HepG2 (cell line): ENCODE results near the gene DAGLB. TPM values are rescaled to one million over a fixed set of nuclear protein-coding genes. Genes with fewer than 3 reads are reported as not detected.
"Not testable (repeated sequence)": the region's sequence is repeated elsewhere in the genome, so short reads cannot be mapped to it uniquely, and the experiment has no call there.

Experiments used
- ATAC-seq: fragments of 200-7000 bp; cut with Tn5 transposase; 3 replicates; pipeline ENCODE4 v1.9.1; 2020; ENCODE audit warnings: mild to moderate bottlenecking, moderate library complexity
- BruUV-seq: library from RNA; stranded (reverse); fragments of 400-500 nt; replicated peaks from 2 replicates; lab custom pipeline; 2021; lab: Mats Ljungman, UMichigan
- CTCF ChIA-PET: fragments of 300-600 bp; formaldehyde crosslinking; extraction: SDS; loops from one replicate; lab custom pipeline; 2021; ENCODE audit warnings: low total read pairs, inconsistent platforms, low intra/inter-chr PET ratio; lab: Yijun Ruan, JAX
- POLR2A ChIA-PET: fragments of 350-600 bp; sonication (Branson Sonifier 250); formaldehyde crosslinking; loops from one replicate; lab custom pipeline; 2020; ENCODE audit warnings: antibody characterized with exemption, inconsistent platforms; lab: Yijun Ruan, JAX
- DNase-seq: peaks from one replicate; pipeline ENCODE4 v3.0.0-alpha.2; 2015; ENCODE audit warnings: low spot score
- FAIRE-seq: peaks from 3 replicates; lab custom pipeline; 2011; peaks lifted over from hg19 to GRCh38; lab: Jason Lieb, UNC
- H2AFZ ChIP-seq: one replicate; pipeline ENCODE4 v1.6.1; 2011; ENCODE audit warnings: low read length, inconsistent platforms
- H3K27ac ChIP-seq: fragments of 300-600 bp; 3 replicates; pipeline ENCODE4 v1.8.0; 2011; ENCODE audit warnings: mixed run types, mild to moderate bottlenecking, mixed read lengths, low read length, inconsistent platforms; ENCODE audit not compliant: insufficient read depth; ENCODE audit errors: extremely low read length
- H3K27me3 ChIP-seq, 2 experiments: fragments of 200-600 bp in 1 of 2; 2 replicates in 1 of 2; 3 replicates in 1 of 2; pipeline versions ENCODE4 v1.6.0 to v1.8.0; 2011; ENCODE audit warnings: low read length in 2 of 2, mild to moderate bottlenecking in 2 of 2, moderate library complexity in 2 of 2, inconsistent platforms in 1 of 2; ENCODE audit not compliant: insufficient read depth in 2 of 2, control insufficient read depth in 1 of 2
- H3K36me3 ChIP-seq, 2 experiments: fragments of 200-600 bp in 1 of 2; replicated peaks in 1 of 2; 2 replicates in 1 of 2; 3 replicates in 1 of 2; pipeline versions ENCODE4 v1.5.1 to v1.8.0; 2011; ENCODE audit warnings: low read length in 2 of 2, inconsistent platforms in 1 of 2; ENCODE audit not compliant: insufficient read depth in 2 of 2, control insufficient read depth in 1 of 2
- H3K4me1 ChIP-seq: 2 replicates; pipeline ENCODE4 v1.5.1; 2012; ENCODE audit warnings: low read length, inconsistent platforms; ENCODE audit not compliant: insufficient read depth
- H3K4me2 ChIP-seq: 2 replicates; pipeline ENCODE4 v1.6.0; 2011; ENCODE audit warnings: low read depth, low read length, inconsistent platforms
- H3K4me3 ChIP-seq, 3 experiments: fragments of 200-600 bp in 1 of 3; sonication (generic), shearing (Covaris generic) in 1 of 3; replicated peaks in 1 of 3; 2 replicates each; pipeline ENCODE4 v1.5.1; 2011 to 2016; ENCODE audit warnings: low read length in 3 of 3, inconsistent platforms in 2 of 3, low read depth in 2 of 3, mild to moderate bottlenecking in 2 of 3, control low read depth in 1 of 3, mixed read lengths in 1 of 3; ENCODE audit not compliant: insufficient read depth in 1 of 3
- H3K79me2 ChIP-seq: one replicate; pipeline ENCODE4 v1.6.1; 2011; ENCODE audit warnings: low read length, inconsistent platforms; ENCODE audit not compliant: insufficient read depth
- H3K9ac ChIP-seq: 2 replicates; pipeline ENCODE4 v1.6.0; 2011; ENCODE audit warnings: mild to moderate bottlenecking, low read depth, low read length, inconsistent platforms; ENCODE audit not compliant: insufficient read depth
- H3K9me3 ChIP-seq: 2 replicates; pipeline ENCODE4 v1.5.1; 2012; ENCODE audit warnings: mild to moderate bottlenecking, low read length
- H4K20me1 ChIP-seq: 2 replicates; pipeline ENCODE4 v1.6.0; 2011; ENCODE audit warnings: inconsistent platforms, mild to moderate bottlenecking, low read length, moderate library complexity; ENCODE audit not compliant: insufficient read depth
- FOSL2 ChIP-seq: sonication (generic); formaldehyde crosslinking; IDR thresholded peaks from 2 replicates; pipeline ENCODE4 v1.4.0; 2020; ENCODE audit warnings: missing genetic modification reagents
- HNF4A ChIP-seq: sonication (generic); formaldehyde crosslinking; IDR thresholded peaks from 2 replicates; pipeline ENCODE4 v1.4.0; 2020; ENCODE audit warnings: missing genetic modification reagents
- HOXA3 ChIP-seq: sonication (generic); formaldehyde crosslinking; IDR thresholded peaks from 2 replicates; pipeline ENCODE4 v1.5.0; 2020; ENCODE audit warnings: missing genetic modification reagents
- MED1 ChIP-seq: sonication (generic); formaldehyde crosslinking; IDR thresholded peaks from 2 replicates; pipeline ENCODE4 v1.4.0; 2020; ENCODE audit warnings: missing genetic modification reagents
- MLX ChIP-seq: IDR thresholded peaks from 2 replicates; pipeline ENCODE4 v1.6.1; 2016
- MLXIP ChIP-seq: sonication (generic); formaldehyde crosslinking; IDR thresholded peaks from 2 replicates; pipeline ENCODE4 v1.9.0; 2021; ENCODE audit warnings: missing genetic modification reagents, borderline replicate concordance
- SAP130 ChIP-seq: IDR thresholded peaks from 2 replicates; pipeline ENCODE4 v1.6.1; 2016; ENCODE audit warnings: low read depth
- ZNF121 ChIP-seq: sonication (generic); formaldehyde crosslinking; IDR thresholded peaks from 2 replicates; pipeline ENCODE4 v1.5.0; 2020; ENCODE audit warnings: mild to moderate bottlenecking, missing genetic modification reagents
- ZNF770 ChIP-seq: sonication (generic); formaldehyde crosslinking; IDR thresholded peaks from 2 replicates; pipeline ENCODE4 v1.5.0; 2020; ENCODE audit warnings: mild to moderate bottlenecking, missing genetic modification reagents
- ZNF773 ChIP-seq: sonication (generic); formaldehyde crosslinking; IDR thresholded peaks from 2 replicates; pipeline ENCODE4 v1.4.0; 2020; ENCODE audit warnings: missing genetic modification reagents, borderline replicate concordance
- WGBS: methylation state at CpG from one replicate; pipeline ENCODE4 v1.1.6; 2017; ENCODE audit warnings: low lambda C conversion rate; 5-methylcytosine and 5-hydroxymethylcytosine counted together
- in situ Hi-C: cut with HindIII; loops from 2 replicates; pipeline ENCODE4 v1.10.0; 2017; ENCODE audit warnings: low pct_unique_long_range_greater_than_20kb; ENCODE audit not compliant: extremely low pct_ligation_motif_present
- intact Hi-C: fragments of 100-400 bp; cut with micrococcal nuclease; formaldehyde crosslinking; loops from one replicate; pipeline ENCODE4 v1.10.0; 2022; ENCODE audit not compliant: unreplicated experiment
- polyA plus RNA-seq, 8 experiments: library from polyadenylated mRNA; depleted of rRNA in 3 of 8; stranded (reverse) in 7 of 8; unstranded in 1 of 8; fragments of >200 nt; fragmentation: Illumina TruSeq in 4 of 8; extraction: Trizol in 4 of 8; gene quantifications; 2 replicates each; pipeline versions ENCODE4 v1.2.1 to v1.2.3, GENCODE V29; 2011 to 2016; ENCODE audit warnings: low read depth in 4 of 8, missing spikeins in 1 of 8, mixed read lengths in 1 of 8; ENCODE audit not compliant: insufficient read depth in 1 of 8
- total RNA-seq, 5 experiments: library from RNA; depleted of rRNA; stranded (reverse); fragments of >200 nt; fragmentation: Illumina TruSeq; extraction: Trizol; gene quantifications; 2 replicates each; pipeline ENCODE4 v1.2.3, GENCODE V29; 2016; ENCODE audit warnings: low read depth in 1 of 5
- TF ChIP-seq, protein P1 (sequence below): sonication (generic); formaldehyde crosslinking; IDR thresholded peaks from 2 replicates; pipeline ENCODE4 v1.4.0; 2020; ENCODE audit warnings: missing genetic modification reagents, mild to moderate bottlenecking, borderline replicate concordance

The DAGLB gene
- total and polyA plus RNA-seq, 2 of the 13 experiments (the other 11 are each of a cell fraction or from before 2014, with no cell fraction given): 7.9 to 9.8 TPM

- TF ChIP-seq MLXIP (CRISPR knock-in tag) (no peak), ZNF773 (no peak), MLX (no peak)
Observed at GRCh38 chr7:6401536-6401935, 46.2 kb downstream of the DAGLB start (continued).

- H3K4me3 ChIP-seq, H3K9ac ChIP-seq, in situ Hi-C loops, H2AFZ ChIP-seq, H3K4me2 ChIP-seq, H3K27me3 ChIP-seq, CTCF ChIA-PET, intact Hi-C loops, H3K9me3 ChIP-seq, BruUV-seq: not testable (repeated sequence)
- Histone ChIP-seq H4K20me1 (peaks cover 42% of the 10 kb centered on the region), H3K36me3 (peaks cover 16 to 58% of the 10 kb centered on the region in 2 experiments), H3K4me1 (peaks cover 33% of the 10 kb centered on the region), H3K27ac (peak overlapping the region; percentile 38), H3K79me2 (peaks cover 38% of the 10 kb centered on the region)
- ATAC-seq (peak; percentile 75), DNase-seq (peak; percentile 61), FAIRE-seq (peak; percentile 71)
- POLR2A ChIA-PET: interaction anchor here (1.0 kb wide), 1 partner anchor 15 kb away, joined by 3 read pairs; no protein-coding TSS in a partner anchor
- 85% methylated on average over 19 of the region's 19 CpGs for WGBS
- TF ChIP-seq HOXA3 (CRISPR knock-in tag) (peak; percentile 20; the same call in 1 of the 2 replicates), HNF4A (CRISPR knock-in tag) (peak; percentile 32; the same call in 1 of the 2 replicates), ZNF770 (CRISPR knock-in tag) (peak; percentile 91), MED1 (CRISPR knock-in tag) (0 out of 2 replicates have a peak, but pooled peaks have one; percentile 34), ZNF121 (CRISPR knock-in tag) (0 out of 2 replicates have a peak, but pooled peaks have one; percentile 34), SAP130 (CRISPR knock-in tag) (peak; percentile 37; the same call in 1 of the 2 replicates), FOSL2 (CRISPR knock-in tag) (0 out of 2 replicates have a peak, but pooled peaks have one; percentile 20)
- TF ChIP-seq, protein P1, sequence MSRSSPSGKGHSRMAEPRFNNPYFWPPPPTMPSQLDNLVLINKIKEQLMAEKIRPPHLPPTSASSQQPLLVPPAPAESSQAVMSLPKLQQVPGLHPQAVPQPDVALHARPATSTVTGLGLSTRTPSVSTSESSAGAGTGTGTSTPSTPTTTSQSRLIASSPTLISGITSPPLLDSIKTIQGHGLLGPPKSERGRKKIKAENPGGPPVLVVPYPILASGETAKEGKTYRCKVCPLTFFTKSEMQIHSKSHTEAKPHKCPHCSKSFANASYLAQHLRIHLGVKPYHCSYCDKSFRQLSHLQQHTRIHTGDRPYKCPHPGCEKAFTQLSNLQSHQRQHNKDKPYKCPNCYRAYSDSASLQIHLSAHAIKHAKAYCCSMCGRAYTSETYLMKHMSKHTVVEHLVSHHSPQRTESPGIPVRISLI (CRISPR knock-in tag): peak; percentile 49; the same call in 1 of the 2 replicates
Observed at GRCh38 chr7:6400243-6401105, 47.3 kb downstream of the DAGLB start.
